KMS-11 (cell line): ENCODE data around the gene TXNDC8.
"Not testable (repeated sequence)": the region's sequence is repeated elsewhere in the genome, so short reads cannot be mapped to it uniquely, and the experiment has no call there.

Experiments
- H2AFZ ChIP-seq: fragments of 200-600 bp; sonication (generic); 2 replicates; pipeline ENCODE4 v1.6.1; 2016; ENCODE audit warnings: antibody characterized with exemption, mixed run types, low read depth
- H3K27ac ChIP-seq: fragments of 200-600 bp; sonication (generic); 2 replicates; pipeline ENCODE4 v1.6.1; 2016; ENCODE audit warnings: mild to moderate bottlenecking, mixed run types
- H3K27me3 ChIP-seq: fragments of 200-600 bp; sonication (generic); 2 replicates; pipeline ENCODE4 v1.6.1; 2017; ENCODE audit warnings: mild to moderate bottlenecking, low read depth, mixed run types, moderate library complexity; ENCODE audit not compliant: insufficient read depth
- H3K36me3 ChIP-seq: fragments of 200-600 bp; sonication (generic); 2 replicates; pipeline ENCODE4 v1.6.1; 2017; ENCODE audit warnings: mild to moderate bottlenecking, mixed run types; ENCODE audit not compliant: insufficient read depth
- H3K4me1 ChIP-seq: fragments of 200-600 bp; sonication (generic); 2 replicates; pipeline ENCODE4 v1.6.1; 2016; ENCODE audit warnings: mild to moderate bottlenecking, low read depth, mixed run types; ENCODE audit not compliant: poor library complexity, severe bottlenecking
- H3K4me2 ChIP-seq: fragments of 200-600 bp; sonication (generic); 2 replicates; pipeline ENCODE4 v1.7.0; 2016; ENCODE audit warnings: mild to moderate bottlenecking, mixed run types
- H3K4me3 ChIP-seq: fragments of 200-600 bp; sonication (generic); IDR thresholded peaks from 2 replicates; pipeline ENCODE4 v1.6.1; 2017; ENCODE audit warnings: low read depth, low read length, mixed read lengths; ENCODE audit not compliant: insufficient read depth
- H3K79me2 ChIP-seq: fragments of 200-600 bp; sonication (generic); 2 replicates; pipeline ENCODE4 v1.6.1; 2016; ENCODE audit warnings: low read depth, mixed run types; ENCODE audit not compliant: insufficient read depth
- H3K9ac ChIP-seq: fragments of 200-600 bp; sonication (generic); 2 replicates; pipeline ENCODE4 v1.6.1; 2016; ENCODE audit warnings: mild to moderate bottlenecking, mixed run types
- H4K20me1 ChIP-seq: fragments of 200-600 bp; sonication (generic); 2 replicates; pipeline ENCODE4 v1.6.1; 2016; ENCODE audit warnings: mild to moderate bottlenecking, mixed run types; ENCODE audit not compliant: insufficient read depth
- CTCF ChIP-seq: fragments of 200-600 bp; sonication (generic); conservative IDR thresholded peaks from 2 replicates; pipeline ENCODE4 v1.6.1; 2017; ENCODE audit warnings: low read depth, mild to moderate bottlenecking, antibody characterized with exemption, low read length, moderate library complexity, mixed read lengths

TXNDC8 gene

GRCh38 chr9:110370315-110370714, 32.7 kb upstream of the TXNDC8 start:
- Histone ChIP-seq H4K20me1 (no peaks in the 10 kb centered on the region), H3K4me2 (no peak overlapping the region), H3K9ac (no peak overlapping the region), H3K36me3 (no peaks in the 10 kb centered on the region), H3K27ac (no peak overlapping the region), H3K4me1 (no peaks in the 10 kb centered on the region), H3K79me2 (no peaks in the 10 kb centered on the region), H3K27me3 (no peaks in the 10 kb centered on the region), H3K4me3 (no peak overlapping the region), H2AFZ (no peak overlapping the region)
- no peak for TF ChIP-seq CTCF

DNA sequence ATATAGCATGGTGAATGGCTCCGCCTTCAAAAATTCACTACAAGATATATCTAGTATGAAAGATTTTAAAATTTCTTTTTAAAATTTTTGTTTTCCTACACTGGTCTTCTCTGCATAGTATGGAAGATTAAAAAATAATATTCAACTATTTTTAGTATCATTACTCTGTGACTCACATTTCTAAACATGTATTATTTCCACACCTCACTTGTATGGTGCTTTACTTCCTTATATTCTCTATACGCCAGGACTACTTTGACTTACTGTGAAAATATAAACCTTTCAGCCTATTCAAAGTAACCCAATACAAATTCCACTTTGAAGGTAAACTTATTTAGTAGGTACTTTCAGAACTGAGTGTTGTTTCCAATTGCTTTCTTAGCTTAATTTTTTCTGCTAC, 26.8 kb upstream of the TXNDC8 start:
- Histone ChIP-seq H3K4me2 (no peak overlapping the region), H4K20me1 (no peaks in the 10 kb centered on the region), H3K36me3 (no peaks in the 10 kb centered on the region), H3K9ac (no peak overlapping the region), H3K4me1 (no peaks in the 10 kb centered on the region), H3K79me2 (no peaks in the 10 kb centered on the region), H2AFZ (no peak overlapping the region), H3K4me3 (no peak overlapping the region), H3K27ac (no peak overlapping the region), H3K27me3 (no peaks in the 10 kb centered on the region)
- TF ChIP-seq CTCF: no peak

GRCh38 chr9:110358992-110359391, 21.3 kb upstream of the TXNDC8 start:
- H2AFZ ChIP-seq, H3K4me1 ChIP-seq, H3K9ac ChIP-seq, H3K27ac ChIP-seq, H3K4me3 ChIP-seq, H3K79me2 ChIP-seq, H3K36me3 ChIP-seq, H4K20me1 ChIP-seq, H3K27me3 ChIP-seq, H3K4me2 ChIP-seq: not testable (repeated sequence)

DNA sequence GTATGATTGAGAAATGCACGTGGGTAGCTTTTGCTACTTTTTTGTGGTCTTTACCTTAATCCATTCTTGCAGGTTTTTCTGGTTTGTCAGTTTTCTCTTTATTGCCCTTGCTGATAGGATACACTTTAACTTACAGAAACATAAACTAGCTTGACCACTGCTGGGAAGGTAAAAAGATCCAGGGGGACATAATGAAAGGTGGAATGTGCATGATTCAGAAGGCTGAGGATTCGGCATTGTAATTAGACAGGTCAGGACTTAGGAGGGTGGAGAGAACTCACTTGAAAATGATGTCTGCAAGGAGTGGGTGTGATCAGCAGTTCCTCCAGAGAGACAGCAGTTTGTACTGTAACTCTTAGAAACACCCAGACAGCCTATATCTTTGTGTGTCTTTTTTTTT, 19.8 kb upstream of the TXNDC8 start:
- Histone ChIP-seq H4K20me1 (no peaks in the 10 kb centered on the region), H3K27ac (no peak overlapping the region), H3K36me3 (no peaks in the 10 kb centered on the region), H3K79me2 (no peaks in the 10 kb centered on the region), H3K4me2 (no peak overlapping the region), H3K9ac (no peak overlapping the region), H3K4me1 (no peaks in the 10 kb centered on the region), H2AFZ (no peak overlapping the region), H3K4me3 (no peak overlapping the region), H3K27me3 (no peaks in the 10 kb centered on the region)
- no peak for TF ChIP-seq CTCF

DNA sequence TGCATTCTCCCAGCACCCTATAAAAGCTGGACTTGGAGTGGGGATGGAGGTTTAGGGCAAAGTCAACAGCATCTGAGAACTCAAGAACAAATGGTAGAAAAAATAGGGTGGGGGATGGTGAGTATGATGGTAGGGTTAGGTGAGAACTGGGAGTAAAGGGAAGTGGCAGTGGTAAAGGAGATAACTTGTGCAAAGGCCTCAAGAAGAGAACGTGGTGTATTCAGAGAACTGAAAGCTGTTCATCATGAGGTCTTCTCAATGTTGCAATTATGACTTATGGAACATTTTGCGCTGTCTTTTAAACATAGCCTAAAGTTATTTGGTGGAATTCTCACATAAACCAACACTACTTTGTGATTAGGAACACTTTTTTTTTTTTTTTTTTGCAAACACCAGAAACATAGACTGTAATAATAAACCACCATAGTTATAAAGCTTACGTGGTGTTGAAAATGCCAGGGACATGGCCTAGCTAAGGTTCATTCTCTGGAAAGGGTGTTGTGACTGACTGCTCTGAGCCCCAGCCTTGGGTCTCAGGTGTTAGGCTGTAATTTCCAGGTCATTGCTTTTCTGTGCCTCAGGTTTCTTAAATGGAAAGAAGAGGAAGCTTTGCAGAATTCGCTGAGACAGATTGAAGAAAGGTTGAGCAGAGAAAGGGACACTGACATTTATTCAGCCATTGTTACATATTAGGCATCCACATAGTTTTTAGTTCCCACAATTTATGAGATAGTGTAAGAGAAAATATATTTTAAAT, 19.2 kb upstream of the TXNDC8 start:
- no peaks in the 10 kb centered on the region for H3K79me2 ChIP-seq
- no peak for TF ChIP-seq CTCF
- no peak overlapping the region for H2AFZ ChIP-seq
- H3K4me3 ChIP-seq: no peak overlapping the region
- no peaks in the 10 kb centered on the region for H4K20me1 ChIP-seq
- H3K4me1 ChIP-seq: no peaks in the 10 kb centered on the region
- H3K27me3 ChIP-seq: no peaks in the 10 kb centered on the region
- no peak overlapping the region for H3K9ac ChIP-seq
- no peaks in the 10 kb centered on the region for H3K36me3 ChIP-seq
- H3K4me2 ChIP-seq: no peak overlapping the region
- no peak overlapping the region for H3K27ac ChIP-seq
